ENCODE data around the gene RGP1.

The RGP1 gene

DNA sequence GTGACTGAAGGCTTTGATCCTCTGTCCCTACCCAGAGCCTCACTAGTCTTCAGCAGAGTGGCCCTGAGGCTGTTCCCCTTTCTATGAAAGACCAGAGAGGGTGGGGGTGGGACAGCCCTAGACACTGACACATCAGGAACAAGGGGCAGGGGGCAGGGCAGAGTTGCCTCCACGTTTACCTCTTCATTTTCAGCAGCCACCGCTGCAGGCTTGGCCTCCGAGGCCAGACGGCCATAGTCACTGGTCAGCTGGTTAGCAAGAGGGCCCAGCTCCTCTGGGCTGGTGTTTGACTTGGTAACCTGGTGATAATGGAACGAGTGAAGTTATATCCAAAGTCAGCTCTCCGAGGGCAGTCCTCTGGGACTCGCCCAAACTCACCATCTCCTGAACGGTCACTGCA, 43.7 kb upstream of the RGP1 start:
- TF ChIP-seq CTCF (IDR thresholded peaks at IDR 0.05; ENCODE audit: unreplicated experiment in 3 of 3): no peak
- Mint-ChIP-seq H3K4me3 (no peak overlapping the region), H3K36me3 (ENCODE audit: low read depth) (peaks cover 65% of the 10 kb centered on the region), H3K9me3 (no peaks in the 10 kb centered on the region), H3K4me1 (no peaks in the 10 kb centered on the region), H3K27me3 (ENCODE audit: low read depth) (no peaks in the 10 kb centered on the region), H3K27ac (no peak overlapping the region)

GRCh38 chr9:35705836-35706430, 43.2 kb upstream of the RGP1 start:
- Mint-ChIP-seq H3K4me3 (no peak overlapping the region), H3K27ac (no peak overlapping the region), H3K4me1 (no peaks in the 10 kb centered on the region), H3K27me3 (ENCODE audit: low read depth) (no peaks in the 10 kb centered on the region), H3K36me3 (ENCODE audit: low read depth) (peaks cover 71% of the 10 kb centered on the region), H3K9me3 (no peaks in the 10 kb centered on the region)
- TF ChIP-seq CTCF (IDR thresholded peaks at IDR 0.05; ENCODE audit: unreplicated experiment in 3 of 3): no peak

DNA sequence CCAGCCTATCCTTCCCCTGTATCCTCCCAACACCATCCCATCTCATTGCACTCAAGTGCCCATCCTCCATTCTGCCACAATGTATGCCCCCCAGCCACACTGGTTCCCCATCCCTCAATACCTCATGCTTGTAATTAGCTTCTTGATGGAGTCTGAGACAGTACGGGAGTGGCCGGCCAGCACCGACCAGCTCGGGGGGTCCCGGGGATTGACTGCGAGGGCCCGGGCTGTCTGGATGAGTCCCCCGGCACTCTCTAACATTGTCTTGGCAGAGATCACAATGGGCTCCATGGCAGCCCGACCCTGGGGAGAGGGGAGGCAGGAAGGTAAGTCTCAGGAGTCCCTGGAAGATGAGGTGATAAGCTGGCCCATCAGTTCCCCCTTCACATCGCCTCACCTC, 42.1 kb upstream of the RGP1 start:
- TF ChIP-seq CTCF (IDR thresholded peaks at IDR 0.05; ENCODE audit: unreplicated experiment in 3 of 3): no peak
- Mint-ChIP-seq H3K27ac (no peak overlapping the region), H3K4me3 (no peak overlapping the region), H3K27me3 (ENCODE audit: low read depth) (no peaks in the 10 kb centered on the region), H3K9me3 (no peaks in the 10 kb centered on the region), H3K4me1 (no peaks in the 10 kb centered on the region), H3K36me3 (ENCODE audit: low read depth) (peaks cover 80% of the 10 kb centered on the region)

DNA sequence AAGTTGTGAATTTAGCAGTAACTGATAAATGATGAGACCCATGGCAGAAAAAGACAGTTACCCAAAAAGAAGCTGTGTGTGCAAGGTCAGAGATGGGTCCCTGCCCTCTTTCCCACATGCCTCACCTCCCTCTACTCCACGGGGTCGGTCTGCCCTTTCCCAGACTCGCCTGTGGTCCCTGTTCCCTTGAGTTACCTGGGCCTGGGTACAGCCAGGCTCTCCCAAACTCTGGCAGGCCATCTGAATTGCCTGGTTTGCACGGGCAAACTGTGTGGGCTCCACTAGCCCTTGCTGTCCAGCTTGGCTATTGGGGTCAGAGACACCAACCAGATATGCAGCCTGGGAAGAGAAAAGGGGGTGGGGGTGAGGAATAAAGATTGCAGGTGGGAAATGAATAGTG, 40.9 kb upstream of the RGP1 start:
- H3K36me3 Mint-ChIP-seq (ENCODE audit: low read depth): peaks cover 82% of the 10 kb centered on the region
- H3K9me3 Mint-ChIP-seq: no peaks in the 10 kb centered on the region
- no peak overlapping the region for H3K27ac Mint-ChIP-seq
- no peak for TF ChIP-seq CTCF (IDR thresholded peaks at IDR 0.05; ENCODE audit: unreplicated experiment in 3 of 3)
- H3K4me3 Mint-ChIP-seq: no peak overlapping the region
- no peaks in the 10 kb centered on the region for H3K4me1 Mint-ChIP-seq
- no peaks in the 10 kb centered on the region for H3K27me3 Mint-ChIP-seq (ENCODE audit: low read depth)

GRCh38 chr9:35710818-35711500, 38.1 kb upstream of the RGP1 start:
- Mint-ChIP-seq H3K27ac (no peak overlapping the region), H3K4me3 (no peak overlapping the region), H3K4me1 (no peaks in the 10 kb centered on the region), H3K27me3 (ENCODE audit: low read depth) (no peaks in the 10 kb centered on the region), H3K9me3 (no peaks in the 10 kb centered on the region), H3K36me3 (ENCODE audit: low read depth) (peaks cover 87% of the 10 kb centered on the region)
- TF ChIP-seq CTCF (IDR thresholded peaks at IDR 0.05; ENCODE audit: unreplicated experiment in 3 of 3): no peak

Data from nephron (organoid).